T-helper 22 cell (primary cell): Measurements from ENCODE around the gene ARHGAP26.

ENCODE experiments used
- DNase-seq: peaks from one replicate; pipeline ENCODE4 v3.0.0-alpha.2; 2020; ENCODE audit warnings: low read depth

Gene ARHGAP26

DNA sequence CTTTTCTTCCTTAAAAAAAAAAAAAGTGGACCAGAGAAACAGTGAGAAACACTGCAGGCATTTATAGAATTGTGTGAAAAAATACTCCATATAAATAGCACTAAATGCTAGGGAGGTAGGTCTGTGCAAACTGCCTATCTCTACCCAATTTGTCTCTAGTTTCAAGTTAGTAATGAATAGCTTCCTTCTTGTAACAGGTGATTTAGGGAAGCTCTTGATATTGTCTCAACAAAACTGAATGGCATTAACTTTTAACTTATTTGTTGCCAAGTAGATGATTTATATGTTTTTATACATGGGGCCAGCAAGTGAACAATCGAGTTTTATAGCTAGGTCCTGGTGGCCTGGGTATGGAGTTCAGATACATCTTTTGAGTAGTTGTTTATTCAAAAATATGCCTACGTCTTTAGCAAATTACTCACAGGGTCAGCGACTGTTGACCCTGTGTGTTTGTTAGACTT lies 349.7 kb downstream of the ARHGAP26 start:
- no peak for DNase-seq

GRCh38 chr5:143120460-143121134 lies 350.4 kb downstream of the ARHGAP26 start:
- no peak for DNase-seq

- no peak for DNase-seq
Measured at GRCh38 chr5:143121135-143121475, 350.9 kb downstream of the ARHGAP26 start.

DNA sequence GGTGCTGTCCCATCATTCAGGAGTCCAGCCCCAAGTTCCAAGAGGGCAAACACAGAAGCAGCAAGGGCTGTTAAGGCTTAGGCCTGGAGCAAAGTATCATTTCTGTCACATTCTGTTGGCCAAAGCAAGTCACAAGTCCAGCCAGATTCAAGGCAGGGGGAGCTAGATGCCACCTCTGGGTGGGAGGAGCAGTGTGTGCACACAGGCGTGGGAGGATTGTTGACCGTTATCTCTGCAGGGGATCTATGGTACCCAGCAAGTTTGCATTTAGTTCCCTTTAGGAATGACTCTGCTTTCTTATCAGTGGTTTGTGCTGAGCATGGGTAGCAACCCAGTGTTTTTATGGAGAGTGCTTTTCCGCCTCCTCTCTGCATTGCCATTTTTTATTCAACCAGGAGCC lies 354.4 kb downstream of the ARHGAP26 start:
- DNase-seq: no peak

DNA sequence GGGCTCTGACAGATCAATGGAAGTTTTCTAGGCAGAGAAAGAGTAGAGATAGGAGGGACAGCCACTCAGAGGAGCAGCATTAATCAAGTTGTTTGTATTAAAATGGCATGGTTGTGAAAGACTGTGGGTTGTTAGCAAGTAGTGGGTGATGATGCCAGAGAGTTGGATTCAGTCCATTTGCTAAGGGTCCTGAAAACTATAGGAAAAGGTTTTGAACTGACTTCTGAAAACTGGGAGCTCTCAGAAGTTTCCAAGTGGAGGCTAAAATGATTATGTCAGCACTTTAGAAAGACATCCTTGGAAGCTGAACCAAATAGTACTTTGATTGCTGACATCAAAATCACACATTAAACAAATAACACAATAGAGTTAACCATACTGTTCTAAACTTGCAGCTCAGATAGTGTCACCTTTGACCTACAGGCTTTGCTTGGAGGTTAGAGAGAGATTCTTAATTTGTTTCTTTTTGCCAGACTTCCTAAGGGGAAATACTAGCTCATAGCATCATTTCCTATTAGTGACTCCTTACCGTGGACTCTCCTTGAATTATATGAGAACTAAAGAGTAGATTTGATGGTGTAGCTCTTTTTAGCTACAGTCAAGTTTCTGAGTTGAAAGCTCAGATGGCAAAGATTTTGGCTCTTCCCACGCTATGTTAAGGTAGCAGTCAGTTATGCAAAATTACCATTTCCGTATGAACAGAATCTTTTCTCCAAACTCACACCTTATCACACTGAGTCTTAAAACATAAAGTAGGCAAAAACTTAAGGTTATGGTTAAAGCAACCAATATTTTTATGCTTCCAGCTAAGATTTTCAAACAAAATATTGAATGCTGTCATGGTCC lies 356.2 kb downstream of the ARHGAP26 start:
- DNase-seq: no peak

GRCh38 chr5:143128412-143129071 lies 358.4 kb downstream of the ARHGAP26 start:
- DNase-seq: no peak

GRCh38 chr5:143129203-143129602 lies 359.0 kb downstream of the ARHGAP26 start:
- no peak for DNase-seq

DNA sequence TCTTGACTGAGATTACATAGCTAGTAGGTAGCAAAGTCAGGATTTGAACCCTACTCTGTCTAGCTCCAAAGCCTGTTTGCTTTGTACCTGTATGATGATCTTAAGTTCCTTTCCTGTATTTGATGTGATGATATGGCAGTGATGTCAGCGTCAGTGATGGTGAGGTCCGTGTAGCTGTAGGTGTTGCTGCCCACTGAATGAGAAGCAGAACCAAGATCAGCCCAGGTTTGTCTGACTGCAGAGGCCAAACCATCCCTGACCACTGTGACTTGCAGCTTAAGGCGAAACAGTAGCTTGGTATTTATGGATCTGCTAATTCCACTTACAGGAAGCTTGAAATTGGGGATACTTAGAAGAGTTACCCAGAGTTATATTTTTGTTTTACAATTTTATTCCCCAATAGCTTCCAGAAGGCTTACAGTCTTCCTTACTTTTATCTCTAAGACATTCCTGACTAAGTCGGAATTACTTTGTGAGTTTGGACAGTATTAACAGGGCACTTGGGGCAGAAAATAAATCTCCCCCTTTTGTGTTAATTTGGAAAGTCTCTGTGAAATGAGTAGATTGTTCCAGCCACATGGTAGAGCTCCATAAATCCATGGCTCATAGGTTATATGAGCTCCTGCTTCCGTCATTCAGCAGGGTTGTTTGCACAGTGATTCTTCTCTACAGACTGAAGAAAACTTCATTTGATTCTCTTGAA lies 359.9 kb downstream of the ARHGAP26 start:
- no peak for DNase-seq

GRCh38 chr5:143130613-143131305 lies 360.6 kb downstream of the ARHGAP26 start:
- no peak for DNase-seq

- no peak for DNase-seq
Measured at GRCh38 chr5:143131972-143132371, 361.8 kb downstream of the ARHGAP26 start.

DNA sequence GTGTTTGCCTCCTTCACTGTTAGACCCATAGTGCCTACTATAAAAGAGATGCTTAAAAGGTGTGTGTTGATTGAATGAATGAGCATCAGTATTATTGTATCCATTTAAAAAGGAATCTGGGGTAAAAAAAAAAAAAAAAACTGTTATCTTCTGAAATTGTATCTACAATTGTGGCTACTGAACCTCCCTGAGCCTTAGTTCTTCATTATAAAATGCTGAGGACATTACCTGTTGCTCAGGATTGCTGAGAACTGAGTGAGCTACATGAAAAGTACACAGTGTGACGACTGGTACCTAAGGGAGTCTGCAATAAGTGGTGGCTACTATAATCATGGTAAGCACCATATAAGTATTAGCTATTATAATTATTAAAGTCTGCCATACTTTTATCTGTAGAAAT lies 362.6 kb downstream of the ARHGAP26 start:
- DNase-seq: no peak

DNA sequence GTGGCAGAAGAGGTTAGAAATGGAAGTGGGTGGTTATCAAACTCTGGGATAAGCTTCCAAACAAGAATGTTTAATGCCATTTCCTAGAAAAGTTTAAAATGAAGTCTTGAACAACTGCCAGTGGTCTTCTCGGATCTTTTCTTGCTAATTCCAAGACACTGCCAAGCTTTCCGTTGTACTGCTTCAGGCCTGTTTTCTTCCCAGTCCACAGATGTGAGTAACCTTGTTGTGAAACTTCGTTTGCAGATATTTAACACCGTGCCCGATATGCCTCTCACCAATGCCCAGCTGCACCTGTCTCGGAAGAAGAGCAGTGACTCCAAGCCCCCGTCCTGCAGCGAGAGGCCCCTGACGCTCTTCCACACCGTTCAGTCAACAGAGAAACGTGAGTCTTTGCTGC lies 363.5 kb downstream of the ARHGAP26 start:
- no peak for DNase-seq

GRCh38 chr5:143134269-143134668 lies 364.1 kb downstream of the ARHGAP26 start:
- DNase-seq: no peak

DNA sequence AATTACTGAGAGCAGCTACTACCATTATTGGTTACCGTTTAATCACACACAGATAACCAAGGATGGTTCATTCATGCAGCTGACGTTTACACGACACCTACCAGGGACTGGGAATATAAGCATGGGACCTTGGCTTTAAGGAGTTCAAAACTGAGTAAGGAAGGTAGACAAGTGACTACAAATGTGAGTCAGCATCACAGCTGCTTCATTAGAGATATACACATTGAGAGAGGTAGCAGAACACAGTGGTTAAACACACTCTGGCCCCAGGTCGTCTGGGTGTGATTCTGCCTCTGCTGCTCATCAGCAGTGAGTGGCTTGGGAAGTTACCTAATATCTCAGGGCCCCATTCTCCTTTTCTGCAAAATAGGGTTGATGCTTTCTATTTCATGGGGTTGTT lies 364.7 kb downstream of the ARHGAP26 start:
- DNase-seq: no peak

- DNase-seq: no peak
Measured at GRCh38 chr5:143135832-143136551, 365.8 kb downstream of the ARHGAP26 start.

DNA sequence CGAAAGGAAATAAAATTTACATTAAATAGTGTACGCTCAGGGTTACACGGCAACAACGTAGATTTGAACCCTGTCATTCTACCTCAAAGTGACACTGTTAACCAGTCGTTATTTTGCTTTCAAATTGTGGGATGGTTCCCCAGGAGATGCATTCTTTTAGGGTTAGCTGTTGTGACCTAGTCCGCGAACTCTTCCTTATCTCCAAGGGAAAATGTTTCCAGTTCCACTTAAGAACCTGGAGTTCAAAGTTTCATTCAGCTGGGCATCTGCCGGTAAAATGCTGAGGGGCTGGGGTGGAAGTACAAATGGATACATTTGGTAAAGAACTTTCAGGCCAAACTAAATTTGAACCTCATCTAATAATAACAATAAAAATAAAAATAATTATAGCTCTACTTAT lies 368.7 kb downstream of the ARHGAP26 start:
- DNase-seq: no peak

GRCh38 chr5:143139585-143139984 lies 369.4 kb downstream of the ARHGAP26 start:
- DNase-seq: no peak

- no peak for DNase-seq
Measured at GRCh38 chr5:143140492-143141203, 370.5 kb downstream of the ARHGAP26 start.

DNA sequence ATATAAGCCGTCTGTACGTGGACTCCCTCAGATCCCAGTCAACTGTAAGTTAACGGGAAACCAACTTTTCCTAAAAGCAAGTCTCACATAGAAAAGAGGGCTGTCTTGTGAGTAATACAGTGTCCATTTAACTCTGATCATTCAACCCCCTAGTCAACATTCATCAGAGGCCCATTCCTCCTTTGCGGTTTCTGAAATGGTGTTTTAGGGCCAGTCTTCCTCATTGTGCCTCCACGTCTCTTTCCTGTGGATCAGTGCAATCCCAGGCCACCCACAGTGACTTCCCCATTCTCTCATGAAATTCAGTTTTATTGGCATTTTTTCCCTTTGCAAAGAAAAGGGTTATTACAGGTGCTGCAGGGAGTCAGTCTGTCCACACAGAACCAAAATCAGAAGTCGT lies 371.5 kb downstream of the ARHGAP26 start:
- no peak for DNase-seq
